DND-41 (cell line): Measurements from ENCODE around the gene SPTAN1.

ENCODE experiments used
- EZH2 ChIP-seq: IDR thresholded peaks from 3 replicates; pipeline ENCODE4 v1.6.1; 2012; ENCODE audit warnings: borderline replicate concordance, low read depth, mild to moderate bottlenecking, moderate library complexity, low read length, inconsistent platforms; ENCODE audit not compliant: severe bottlenecking
- TF ChIP-seq, protein P1 (sequence below): IDR thresholded peaks from 2 replicates; pipeline ENCODE4 v1.5.1; 2012; ENCODE audit warnings: borderline replicate concordance, low read length, moderate library complexity, mild to moderate bottlenecking; ENCODE audit not compliant: poor library complexity, severe bottlenecking; ENCODE audit errors: extremely low read depth

DNA sequence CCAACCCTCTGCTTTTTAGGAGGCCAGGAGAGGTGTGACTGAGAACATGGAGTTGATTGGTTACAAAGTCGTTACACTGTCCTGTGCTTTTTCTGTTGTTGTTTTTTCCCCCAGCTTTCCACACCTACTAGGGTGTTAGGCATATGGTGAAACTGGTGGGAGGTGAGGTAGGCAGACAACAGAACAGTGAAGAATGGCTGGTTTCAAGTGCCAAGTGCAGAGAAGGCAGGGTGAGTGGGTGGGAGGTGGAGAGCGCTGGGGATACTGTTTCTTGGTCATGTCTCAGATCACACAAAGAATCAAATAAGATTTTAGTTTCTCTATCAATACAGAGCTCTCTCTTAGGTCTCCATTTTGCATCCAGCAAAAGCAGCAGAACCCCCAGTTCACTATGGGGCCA lies 2.2 kb upstream of the SPTAN1 start:
- TF ChIP-seq, protein P1, sequence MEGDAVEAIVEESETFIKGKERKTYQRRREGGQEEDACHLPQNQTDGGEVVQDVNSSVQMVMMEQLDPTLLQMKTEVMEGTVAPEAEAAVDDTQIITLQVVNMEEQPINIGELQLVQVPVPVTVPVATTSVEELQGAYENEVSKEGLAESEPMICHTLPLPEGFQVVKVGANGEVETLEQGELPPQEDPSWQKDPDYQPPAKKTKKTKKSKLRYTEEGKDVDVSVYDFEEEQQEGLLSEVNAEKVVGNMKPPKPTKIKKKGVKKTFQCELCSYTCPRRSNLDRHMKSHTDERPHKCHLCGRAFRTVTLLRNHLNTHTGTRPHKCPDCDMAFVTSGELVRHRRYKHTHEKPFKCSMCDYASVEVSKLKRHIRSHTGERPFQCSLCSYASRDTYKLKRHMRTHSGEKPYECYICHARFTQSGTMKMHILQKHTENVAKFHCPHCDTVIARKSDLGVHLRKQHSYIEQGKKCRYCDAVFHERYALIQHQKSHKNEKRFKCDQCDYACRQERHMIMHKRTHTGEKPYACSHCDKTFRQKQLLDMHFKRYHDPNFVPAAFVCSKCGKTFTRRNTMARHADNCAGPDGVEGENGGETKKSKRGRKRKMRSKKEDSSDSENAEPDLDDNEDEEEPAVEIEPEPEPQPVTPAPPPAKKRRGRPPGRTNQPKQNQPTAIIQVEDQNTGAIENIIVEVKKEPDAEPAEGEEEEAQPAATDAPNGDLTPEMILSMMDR, result no peak
- TF ChIP-seq EZH2, result no peak
